ENCODE measurements around the gene TAF6L. TPM values are rescaled to one million over a fixed set of nuclear protein-coding genes. Genes with fewer than 3 reads are reported as not detected.
"Not testable (repeated sequence)": the region's sequence is repeated elsewhere in the genome, so short reads cannot be mapped to it uniquely, and the experiment has no call there.

The TAF6L gene, protein sequence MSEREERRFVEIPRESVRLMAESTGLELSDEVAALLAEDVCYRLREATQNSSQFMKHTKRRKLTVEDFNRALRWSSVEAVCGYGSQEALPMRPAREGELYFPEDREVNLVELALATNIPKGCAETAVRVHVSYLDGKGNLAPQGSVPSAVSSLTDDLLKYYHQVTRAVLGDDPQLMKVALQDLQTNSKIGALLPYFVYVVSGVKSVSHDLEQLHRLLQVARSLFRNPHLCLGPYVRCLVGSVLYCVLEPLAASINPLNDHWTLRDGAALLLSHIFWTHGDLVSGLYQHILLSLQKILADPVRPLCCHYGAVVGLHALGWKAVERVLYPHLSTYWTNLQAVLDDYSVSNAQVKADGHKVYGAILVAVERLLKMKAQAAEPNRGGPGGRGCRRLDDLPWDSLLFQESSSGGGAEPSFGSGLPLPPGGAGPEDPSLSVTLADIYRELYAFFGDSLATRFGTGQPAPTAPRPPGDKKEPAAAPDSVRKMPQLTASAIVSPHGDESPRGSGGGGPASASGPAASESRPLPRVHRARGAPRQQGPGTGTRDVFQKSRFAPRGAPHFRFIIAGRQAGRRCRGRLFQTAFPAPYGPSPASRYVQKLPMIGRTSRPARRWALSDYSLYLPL
- polyA plus RNA-seq (2013, experiment 1 of 2; ENCODE audit: insufficient read length), result 13.4 TPM
- polyA plus RNA-seq (2013, experiment 2 of 2; ENCODE audit: insufficient read length), result 13.4 TPM

DNA sequence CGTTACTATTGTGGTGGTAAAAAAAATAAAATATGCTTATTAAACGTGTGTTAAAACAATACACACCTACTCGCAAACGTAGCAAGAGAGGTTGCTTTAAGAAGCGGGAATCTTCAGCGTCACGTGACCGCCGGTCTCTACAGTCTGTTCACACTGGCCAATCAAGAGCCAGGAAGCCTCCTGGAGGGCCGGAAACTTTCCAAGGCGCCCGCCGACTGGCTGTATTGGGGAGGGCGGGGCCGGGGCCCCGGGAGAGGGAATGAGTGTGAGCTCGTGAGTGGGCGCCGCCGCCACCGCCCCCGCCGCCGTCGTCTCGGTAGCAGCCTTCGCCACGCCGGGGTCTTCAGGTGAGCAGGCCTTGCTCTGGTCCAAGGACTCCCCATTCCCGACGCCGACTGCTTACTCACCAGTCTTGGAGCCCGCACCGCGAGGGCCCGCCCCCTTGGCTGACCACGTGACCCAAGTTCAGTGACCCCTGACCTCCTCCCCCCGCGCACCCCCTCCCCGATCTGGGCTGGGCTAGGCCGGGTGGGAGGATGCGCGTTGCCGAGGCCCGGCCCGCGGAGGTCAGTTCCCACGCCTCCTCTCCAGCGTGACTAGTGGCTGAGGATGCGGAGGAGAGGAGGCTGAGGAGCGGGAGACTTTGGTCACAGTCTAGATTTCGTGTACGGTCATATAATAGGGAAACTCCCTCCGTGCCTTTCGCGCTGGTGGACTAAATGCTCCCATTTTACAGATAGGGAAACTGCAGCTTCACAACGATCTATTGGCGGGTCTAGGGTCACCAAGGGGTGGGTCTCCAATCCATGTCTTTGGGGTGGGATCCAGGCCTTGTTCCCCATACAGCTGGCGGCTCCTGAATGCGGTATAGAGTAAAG, at the start of gene TAF6L:
Gene TAF6L, plus strand, starts transcription at position 253 of the 878 bp plus-strand sequence. CDS start 4,388 bp downstream, outside the sequence.
- peak; percentile 97 for DNase-seq

DNA sequence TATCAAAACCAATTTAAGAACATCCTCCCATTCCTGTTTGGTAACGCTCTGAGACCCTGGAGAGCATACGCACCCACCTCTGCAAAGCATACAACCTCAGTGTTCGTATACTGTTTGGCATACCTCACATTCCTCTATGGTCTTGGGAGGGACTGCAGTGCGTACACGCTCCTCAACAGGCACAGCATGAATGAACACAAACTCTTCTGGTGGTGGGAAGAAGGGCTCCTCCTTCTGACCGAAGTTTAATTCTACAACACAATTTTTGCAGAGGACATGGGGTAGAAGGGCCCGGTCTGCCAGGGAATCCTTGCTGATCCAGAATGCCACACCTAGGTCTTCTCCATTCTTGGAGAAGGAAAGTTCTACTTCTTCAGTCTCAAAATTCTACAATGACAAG, 49.2 kb upstream of the TAF6L start:
- DNase-seq, result peak; percentile 43

DNA sequence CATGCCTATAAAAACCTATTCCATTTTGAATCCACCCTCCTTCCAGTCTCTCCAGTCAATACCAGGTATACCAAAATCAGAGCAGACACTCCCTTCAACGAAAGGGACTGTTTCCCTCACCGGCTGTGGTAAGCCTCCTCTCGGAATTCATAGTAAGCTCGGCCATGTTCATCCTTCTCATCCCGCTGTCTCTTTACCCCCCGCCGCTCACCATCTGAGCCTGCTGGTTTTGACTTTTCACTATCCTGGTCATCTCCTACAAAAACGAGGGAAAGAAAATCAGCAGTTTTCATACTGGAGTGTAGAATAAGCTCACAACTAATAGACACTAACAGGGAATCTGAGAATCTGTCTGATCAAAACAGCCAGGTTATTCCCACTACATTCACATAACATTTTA, 47.0 kb upstream of the TAF6L start:
- DNase-seq, result no peak

DNA sequence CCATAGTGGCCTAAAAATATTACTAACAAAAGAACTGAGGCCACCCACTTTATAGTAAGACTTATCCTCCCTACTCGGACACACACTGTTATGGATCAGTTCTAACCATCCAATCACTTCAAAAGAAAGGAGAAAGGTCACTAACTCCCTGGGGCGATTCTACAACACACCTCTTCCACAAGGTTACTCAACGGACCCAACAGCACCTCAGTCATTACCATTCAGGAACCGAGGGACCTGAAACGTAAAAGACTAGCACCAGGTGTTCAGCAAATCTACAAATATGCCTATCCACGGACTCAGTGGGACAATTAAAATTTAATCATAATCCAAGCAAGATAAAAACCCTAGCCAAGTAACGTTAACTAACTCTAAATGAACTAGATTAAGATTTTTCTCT, 45.5 kb upstream of the TAF6L start:
- no peak for DNase-seq

DNA sequence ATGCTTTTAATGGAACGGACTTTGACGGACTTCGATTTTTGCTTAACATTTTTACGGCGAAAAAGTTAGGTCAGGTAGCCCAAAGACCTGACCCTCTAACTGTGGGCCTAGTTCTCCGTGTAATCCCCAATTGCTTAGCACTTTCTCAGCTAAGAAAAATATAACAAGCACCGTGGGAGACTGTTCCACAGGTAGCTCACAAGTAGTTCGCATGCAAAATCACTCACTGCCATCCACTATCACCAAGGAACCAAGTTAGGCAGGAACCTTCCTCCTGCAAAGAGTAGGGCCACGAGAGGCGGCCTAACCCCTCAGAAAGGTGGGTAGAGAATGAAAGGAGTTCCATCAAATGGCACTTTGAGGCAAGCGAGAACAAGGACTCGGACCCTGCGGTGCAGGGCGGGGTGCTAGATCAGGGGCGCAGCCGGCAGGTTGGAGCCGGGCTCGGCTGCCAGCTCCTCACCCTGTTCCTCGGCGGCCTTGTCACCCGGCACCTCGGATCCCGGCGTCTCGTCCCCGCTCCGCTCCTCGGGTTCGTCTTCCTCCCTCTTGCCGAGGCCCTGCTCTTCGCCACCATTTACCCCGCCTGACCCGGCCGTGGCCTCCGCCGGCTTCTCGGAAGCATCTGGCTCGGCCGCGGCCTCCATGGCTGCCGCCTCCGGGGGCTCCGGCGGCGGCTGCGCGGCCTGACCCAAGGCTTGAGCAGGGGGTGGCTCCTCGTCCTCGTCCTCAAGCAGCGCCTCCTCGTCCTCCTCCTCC, 44.9 kb upstream of the TAF6L start:
- no peak for DNase-seq

DNA sequence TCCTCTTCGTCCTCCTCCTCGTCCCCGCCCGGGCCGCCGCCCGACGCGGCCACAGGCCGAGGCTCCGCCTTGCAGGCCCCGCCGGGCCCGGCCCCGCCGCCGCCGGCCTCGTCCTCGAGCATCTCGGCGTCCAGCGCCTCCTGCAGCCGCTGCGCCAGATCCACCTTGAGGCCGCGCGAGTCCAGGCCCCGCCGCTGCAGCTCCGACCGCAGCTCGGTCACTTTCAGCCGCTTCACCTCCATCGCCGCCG, 44.4 kb upstream of the TAF6L start:
- DNase-seq, result no peak

DNA sequence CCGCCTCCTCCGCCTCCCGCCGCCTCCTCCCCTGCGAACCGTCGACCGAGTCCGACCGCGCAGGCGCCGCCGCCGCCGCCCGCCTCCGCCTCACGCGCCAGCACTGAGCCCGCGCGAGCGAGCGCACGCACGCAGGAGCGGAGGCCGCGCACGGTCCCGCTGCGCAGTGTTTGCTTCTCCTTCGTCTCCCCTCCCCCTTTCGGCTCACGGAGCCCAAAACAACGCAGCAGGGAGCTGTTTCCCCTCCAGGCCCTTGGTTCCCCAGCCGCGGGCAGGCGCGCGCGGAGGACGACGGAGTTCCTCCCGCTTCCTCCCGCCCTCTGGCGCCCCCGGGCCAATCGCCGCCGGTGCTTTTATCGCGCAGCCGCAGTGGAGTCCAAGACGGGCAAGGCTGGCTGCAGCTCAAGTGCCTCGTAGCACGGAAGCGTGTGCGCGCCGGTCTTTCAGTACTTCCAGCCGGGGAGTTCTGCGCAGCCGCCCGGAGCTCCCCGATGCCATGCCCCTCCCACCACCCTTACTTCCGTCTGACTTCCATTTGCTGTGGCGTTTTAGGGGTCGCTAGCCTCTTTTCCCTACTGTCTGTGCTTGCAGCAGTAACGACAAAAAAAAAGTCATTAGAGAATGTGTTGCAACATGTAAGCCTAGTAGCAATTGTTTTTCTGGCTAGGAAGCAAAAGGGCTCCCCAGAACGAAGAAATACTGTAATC, 43.9 kb upstream of the TAF6L start, which contains the start of gene HNRNPUL2:
Gene HNRNPUL2, minus strand, starts transcription at position 293 of the 707 bp plus-strand sequence. CDS start 301 bp downstream, outside the sequence.
- DNase-seq, result peak; percentile 100

DNA sequence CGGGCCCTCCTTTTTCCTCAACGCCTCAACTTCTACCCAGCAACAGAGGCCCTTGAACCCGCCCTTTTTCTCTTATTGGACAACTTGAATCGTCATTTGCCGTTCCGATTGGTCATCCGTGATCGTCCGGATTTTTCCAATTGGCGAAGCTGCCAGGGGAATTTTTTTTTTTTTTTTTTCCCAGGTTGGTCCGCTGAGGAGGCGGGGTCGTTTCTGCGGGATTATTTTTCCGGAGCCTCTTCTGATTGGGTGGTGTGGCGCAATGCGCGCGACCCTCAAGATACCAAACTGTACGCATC, 43.4 kb upstream of the TAF6L start:
- peak; percentile 98 for DNase-seq

DNA sequence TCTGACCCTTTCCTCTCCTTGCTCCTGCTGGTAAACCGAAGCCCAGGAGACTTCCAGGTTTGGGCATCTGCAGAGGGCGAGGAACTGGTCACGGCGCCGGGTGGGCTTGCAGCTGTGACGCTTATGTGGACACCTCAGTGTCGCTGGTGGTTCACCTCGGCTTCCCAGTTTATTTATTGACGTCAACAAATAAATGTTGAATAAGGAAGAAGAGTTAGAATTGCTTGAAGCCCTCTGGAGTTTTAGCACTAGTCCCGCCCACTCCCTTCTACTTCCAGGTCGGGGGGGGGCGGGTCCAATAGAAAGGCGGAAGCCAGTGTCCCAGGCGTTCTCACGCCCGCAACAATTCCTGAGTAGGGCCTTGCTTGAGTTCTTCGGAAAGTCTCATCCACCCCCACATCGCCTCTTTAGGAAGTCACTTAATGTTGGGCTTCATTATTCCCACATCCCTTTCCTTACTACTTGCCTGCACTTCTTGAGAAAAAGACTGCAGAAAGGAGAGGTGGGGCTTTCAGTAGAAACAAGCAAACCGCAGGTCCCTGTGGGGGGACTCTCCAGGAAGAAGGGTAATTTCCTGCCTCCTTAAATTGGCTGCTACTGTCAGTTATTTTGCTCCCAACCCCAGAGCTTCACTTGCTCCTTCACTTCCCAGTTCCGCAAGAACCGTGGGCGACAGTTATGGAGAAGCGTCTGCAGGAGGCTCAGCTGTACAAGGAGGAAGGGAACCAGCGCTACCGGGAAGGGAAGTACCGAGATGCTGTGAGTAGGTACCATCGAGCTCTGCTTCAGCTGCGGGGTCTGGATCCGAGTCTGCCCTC, 42.8 kb upstream of the TAF6L start, which contains the start of gene TTC9C:
Gene TTC9C, plus strand, starts transcription at position 316 of the 818 bp plus-strand sequence. Its CDS starts 363 bp downstream, at position 679.
- DNase-seq, result peak; percentile 87

DNA sequence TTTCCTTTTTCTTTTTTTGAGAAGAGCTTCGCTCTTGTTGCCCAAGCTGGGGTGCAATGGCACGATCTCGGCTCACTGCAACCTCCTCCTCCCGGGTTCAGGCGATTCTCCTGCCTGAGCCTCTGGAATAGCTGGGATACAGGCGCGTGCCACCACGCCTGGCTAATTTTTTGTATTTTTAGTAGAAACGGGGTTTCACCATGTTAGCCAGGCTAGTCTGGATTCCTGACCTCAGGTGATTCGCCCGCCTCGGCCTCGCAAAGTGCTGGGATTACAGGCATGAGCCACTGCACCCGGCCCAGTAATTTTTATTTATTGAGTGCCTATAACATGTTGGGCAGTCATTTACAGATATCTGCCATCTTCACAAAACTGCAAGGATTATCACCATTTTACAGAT, 41.1 kb upstream of the TAF6L start:
- DNase-seq, result not testable (repeated sequence)

DNA sequence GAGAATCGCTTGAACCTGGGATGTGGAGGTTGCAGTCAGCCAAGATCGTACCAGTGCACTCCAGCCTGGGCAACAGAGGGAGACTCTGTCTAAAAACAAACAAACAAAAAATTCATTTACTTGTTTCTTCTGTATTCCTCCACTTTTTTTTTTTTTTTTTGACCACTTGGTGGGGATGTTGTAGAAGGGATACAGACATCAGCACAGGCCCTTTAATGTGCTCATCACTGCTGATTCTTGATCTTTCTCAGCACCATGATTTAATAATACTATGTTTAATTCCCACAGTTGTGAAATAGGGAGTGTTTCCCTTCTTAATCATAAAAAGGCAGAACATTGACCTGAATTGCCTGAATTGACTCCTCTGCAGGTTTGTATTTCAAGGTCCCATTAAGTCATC, 38.4 kb upstream of the TAF6L start:
- DNase-seq, result peak; percentile 20

DNA sequence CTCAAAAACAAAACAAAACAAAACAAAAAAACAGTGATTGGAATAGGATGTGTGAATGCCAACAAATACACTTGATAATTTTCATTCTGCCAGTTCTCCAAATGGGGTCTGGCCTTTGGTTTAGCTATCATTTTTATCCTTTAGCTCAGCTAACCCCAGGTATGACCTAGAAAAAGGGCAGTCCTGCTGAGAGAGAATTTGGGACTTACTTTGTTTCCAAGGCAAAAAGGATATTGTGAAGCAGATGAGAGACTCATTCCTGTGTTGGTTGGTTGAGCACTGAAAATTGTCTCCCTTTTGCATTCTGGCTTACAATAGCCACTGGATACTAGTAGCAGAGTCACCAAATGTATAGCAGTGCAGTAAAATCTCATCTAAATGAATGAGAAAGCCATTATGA, 34.0 kb upstream of the TAF6L start:
- no peak for DNase-seq

DNA sequence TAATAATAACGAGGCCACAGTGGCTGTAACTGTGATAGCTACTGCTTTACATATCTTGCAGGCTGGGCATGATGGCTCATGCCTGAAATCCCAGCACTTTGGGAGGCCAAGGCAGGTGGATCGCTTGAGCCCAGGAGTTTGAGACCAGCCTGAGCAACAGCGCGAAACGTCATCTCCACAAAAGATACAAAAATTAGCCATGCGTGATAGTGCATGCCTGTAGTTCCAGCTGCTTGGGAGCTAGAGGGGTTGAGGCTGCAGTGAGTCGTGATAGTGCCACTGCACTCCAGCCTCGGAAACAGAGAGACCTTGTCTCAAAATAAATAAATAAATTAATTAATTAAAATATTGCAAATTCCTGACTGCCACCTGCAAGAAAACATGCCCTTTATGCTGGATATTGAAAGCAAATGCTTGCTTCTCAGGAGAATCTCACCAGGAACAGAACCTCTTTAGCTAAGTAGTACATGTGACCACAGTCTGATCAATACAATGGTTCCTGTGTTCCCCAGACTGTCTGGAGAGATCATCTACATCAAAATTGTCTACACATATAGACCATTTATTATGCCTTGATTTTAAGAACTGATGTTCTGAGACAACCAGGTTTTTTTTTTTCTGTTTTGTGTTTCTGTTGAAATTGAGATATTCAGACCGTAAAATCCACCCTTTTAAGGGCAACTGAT, 23.6 kb upstream of the TAF6L start:
- no peak for DNase-seq

DNA sequence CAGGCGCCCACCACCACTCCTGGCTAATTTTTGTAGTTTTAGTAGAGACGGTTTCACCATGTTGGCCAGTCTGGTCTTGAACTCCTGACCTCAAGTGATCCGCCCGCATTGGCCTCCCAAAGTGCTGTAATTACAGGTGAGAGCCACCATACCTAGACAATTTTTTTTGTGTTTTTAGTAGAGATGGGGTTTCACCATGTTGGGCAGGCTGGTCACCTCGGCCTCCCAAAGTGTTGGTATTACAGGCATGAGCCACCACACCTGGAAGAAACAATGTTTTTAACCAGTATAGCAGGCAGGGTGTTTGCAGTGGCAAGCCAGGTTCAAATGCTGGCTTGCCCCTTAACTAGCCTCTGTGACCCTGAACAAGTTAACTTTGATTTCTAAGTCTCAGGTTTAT, 21.3 kb upstream of the TAF6L start:
- not testable (repeated sequence) for DNase-seq

DNA sequence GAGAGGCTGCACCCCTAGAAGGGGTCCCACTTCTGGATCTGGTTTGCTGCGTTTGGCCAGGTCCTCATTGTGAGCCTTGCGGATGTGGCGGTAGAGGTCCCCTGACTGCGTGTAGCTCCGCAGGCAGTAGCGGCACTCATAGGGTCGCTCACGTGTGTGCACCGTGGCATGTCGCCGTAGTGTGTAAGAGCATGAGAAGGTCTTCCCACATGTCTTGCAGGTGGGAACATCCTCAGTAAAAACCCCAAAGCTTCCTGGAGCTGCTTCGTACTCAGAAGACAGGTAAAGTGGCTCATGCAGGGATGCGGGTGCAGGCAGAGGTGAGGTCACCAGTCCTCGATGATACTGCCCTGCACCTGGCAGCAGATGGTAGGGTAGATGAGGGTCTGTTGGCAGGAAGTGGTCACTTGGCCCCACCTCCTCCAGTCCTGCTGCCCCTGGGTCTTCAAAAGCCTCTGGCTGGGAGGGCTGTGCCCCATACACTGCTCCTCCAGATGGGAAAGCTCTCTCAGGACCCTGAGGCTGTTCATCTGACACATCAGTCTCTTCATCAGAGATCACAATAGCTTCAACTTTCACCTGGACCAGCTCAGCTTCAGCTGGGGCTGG, 18.9 kb upstream of the TAF6L start:
- DNase-seq, result no peak

DNA sequence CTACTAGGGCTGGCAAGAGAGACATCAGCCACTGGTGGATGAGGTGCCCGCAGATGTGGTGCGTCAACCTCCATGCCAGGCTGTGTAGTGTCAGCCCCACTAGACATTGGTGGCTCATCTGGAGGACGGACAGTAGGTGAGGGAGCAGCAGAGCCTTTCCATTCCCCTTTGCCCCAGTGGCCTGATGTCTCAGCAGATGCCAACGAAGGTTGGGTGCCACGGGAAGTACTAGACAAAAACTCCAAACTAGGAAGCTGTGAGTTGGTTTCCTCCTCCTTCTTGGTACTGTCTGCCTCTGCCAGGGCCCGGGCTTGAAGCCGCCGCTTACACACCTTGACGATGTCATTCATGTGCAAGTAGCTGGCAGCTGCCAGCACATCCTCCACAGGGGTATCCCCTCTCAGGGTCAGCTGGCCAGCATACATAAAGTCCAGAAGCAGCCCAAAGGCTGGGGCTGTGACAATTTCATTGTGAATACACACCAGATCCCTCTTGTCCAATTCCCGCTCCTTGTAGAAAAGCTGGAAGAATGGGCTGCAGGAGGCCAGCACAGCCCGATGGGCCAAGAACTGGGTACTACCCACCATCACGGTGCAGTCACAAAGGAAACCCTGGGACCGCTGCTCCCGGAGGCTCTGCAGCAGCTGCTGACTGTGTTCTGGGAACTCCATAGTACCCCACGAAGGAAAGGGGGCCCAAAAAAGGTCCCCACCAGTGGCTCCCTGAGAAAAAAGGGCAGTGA, 18.0 kb upstream of the TAF6L start:
- DNase-seq, result no peak

DNA sequence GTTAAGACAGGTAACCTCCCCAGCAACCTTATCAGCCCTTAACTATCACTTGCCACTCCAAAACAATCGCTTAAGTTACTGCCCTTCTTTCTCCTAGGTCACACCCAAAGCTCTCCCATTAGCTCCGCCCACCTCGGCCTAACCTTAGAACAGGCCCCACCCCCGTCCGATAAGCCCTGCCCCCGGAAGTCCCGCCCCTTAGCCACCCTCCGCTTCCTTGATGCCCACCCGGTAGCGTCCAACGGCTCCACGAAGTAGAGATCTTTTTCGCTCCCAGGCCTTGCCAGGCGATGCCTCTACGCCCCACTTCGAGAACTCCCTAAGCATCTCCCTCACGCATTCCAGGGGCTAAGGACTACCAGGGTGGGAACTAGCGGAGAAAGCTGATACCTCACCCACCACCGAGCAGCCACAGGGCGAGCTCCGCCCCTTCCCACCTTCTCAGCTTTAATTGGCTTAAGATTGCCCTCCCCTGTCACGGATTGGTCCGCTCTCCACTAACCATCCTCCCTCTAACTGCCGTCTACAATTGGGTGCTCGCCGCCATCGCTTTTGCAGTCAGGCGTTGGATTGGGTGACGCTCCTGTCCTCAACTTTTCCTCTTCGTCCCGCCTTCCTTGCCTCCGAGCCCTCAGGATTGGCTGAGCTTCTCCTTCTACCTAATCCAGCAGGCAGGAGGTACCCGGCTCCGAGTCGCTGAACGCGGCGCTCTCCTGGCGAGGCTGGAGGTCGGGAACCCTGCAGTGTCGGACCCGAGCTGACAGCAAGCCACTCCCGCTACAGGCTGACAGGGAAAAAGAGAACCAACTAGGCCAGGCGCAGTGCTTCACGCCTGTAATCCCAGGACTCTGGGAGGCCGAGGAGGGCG, 17.2 kb upstream of the TAF6L start, which contains the start of gene ZBTB3:
Gene ZBTB3, minus strand, starts transcription at position 425 of the 868 bp plus-strand sequence. CDS start 496 bp downstream, outside the sequence.
- peak; percentile 99 for DNase-seq

DNA sequence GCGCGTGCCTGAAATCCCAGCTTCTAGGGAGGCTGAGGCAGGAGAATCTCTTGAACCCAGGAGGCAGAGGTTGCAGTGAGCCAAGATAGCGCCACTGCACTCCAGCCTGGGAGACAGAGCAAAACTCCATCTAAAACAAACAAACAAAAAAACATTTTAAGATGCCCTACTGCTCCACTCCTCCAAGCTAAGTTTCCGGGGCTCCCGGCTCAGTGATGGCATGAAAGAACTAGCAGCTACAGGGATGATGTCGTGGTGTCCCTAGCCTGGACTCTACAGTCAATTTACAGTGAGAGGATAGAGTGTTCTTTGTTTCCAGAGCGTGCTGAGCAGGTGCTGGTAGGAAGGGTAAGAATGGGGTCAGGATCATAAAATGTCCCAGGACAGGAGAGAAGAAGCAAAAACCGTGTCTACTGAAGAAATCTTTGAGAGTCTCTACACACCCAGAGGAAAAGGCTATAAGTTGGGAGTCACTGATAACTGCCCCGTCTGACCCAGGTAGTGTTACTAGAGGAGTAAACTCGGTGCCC, 16.0 kb upstream of the TAF6L start:
- no peak for DNase-seq
